NK-92 treated with Interleukin-12 subunit alpha and Interleukin-12 subunit beta, amount 100 ng/mL, for 24 hours (cell line): Measurements from ENCODE around the gene LRRC25.
"Not testable (repeated sequence)": the region's sequence is repeated elsewhere in the genome, so short reads cannot be mapped to it uniquely, and the experiment has no call there.

ENCODE experiments used
- DNase-seq: peaks from one replicate; lab custom pipeline; 2025; lab: John Stamatoyannopoulos, UW

Gene LRRC25

GRCh38 chr19:18379803-18380747, 17.3 kb downstream of the LRRC25 start:
- no peak for DNase-seq

- no peak for DNase-seq
These were observed 20.4 kb downstream of the LRRC25 start for GRCh38 chr19:18377026-18377425.

GRCh38 chr19:18373892-18374629, 23.4 kb downstream of the LRRC25 start:
- peak; percentile 96 for DNase-seq

GRCh38 chr19:18373407-18373891, 24.0 kb downstream of the LRRC25 start:
- DNase-seq, result no peak

GRCh38 chr19:18368504-18369222, 28.8 kb downstream of the LRRC25 start:
- no peak for DNase-seq

GRCh38 chr19:18366021-18366435, 31.4 kb downstream of the LRRC25 start:
- no peak for DNase-seq

GRCh38 chr19:18364826-18365528, 32.4 kb downstream of the LRRC25 start:
- DNase-seq, result no peak

GRCh38 chr19:18364277-18364825, 33.1 kb downstream of the LRRC25 start:
- not testable (repeated sequence) for DNase-seq

GRCh38 chr19:18363787-18364186, 33.6 kb downstream of the LRRC25 start:
- DNase-seq, result no peak

- no peak for DNase-seq
These were observed 34.4 kb downstream of the LRRC25 start for GRCh38 chr19:18362934-18363542.

- no peak for DNase-seq
These were observed 35.8 kb downstream of the LRRC25 start for GRCh38 chr19:18361646-18362045.

- no peak for DNase-seq
These were observed 40.4 kb downstream of the LRRC25 start for GRCh38 chr19:18357041-18357440.

- DNase-seq, result not testable (repeated sequence)
These were observed 42.7 kb downstream of the LRRC25 start for GRCh38 chr19:18354743-18355142.

GRCh38 chr19:18353378-18354005, 43.9 kb downstream of the LRRC25 start:
- no peak for DNase-seq

- DNase-seq, result no peak
These were observed 45.9 kb downstream of the LRRC25 start for GRCh38 chr19:18351544-18351943.

- no peak for DNase-seq
These were observed 46.9 kb downstream of the LRRC25 start for GRCh38 chr19:18350490-18350889.

- DNase-seq, result no peak
These were observed 47.8 kb downstream of the LRRC25 start for GRCh38 chr19:18349524-18350128.

- DNase-seq, result not testable (repeated sequence)
These were observed 48.5 kb downstream of the LRRC25 start for GRCh38 chr19:18348818-18349339.

- no peak for DNase-seq
These were observed 49.3 kb downstream of the LRRC25 start for GRCh38 chr19:18348171-18348570.

GRCh38 chr19:18346091-18346490, 51.3 kb downstream of the LRRC25 start:
- no peak for DNase-seq
